Endothelial cell of hepatic sinusoid (primary cell): ENCODE measurements around the gene IGSF8.

Source experiments
- in situ Hi-C: cut with HindIII; loops from 2 replicates; pipeline ENCODE4 v1.10.0; 2017; ENCODE audit warnings: low sequenced_read_pairs

The IGSF8 gene

DNA sequence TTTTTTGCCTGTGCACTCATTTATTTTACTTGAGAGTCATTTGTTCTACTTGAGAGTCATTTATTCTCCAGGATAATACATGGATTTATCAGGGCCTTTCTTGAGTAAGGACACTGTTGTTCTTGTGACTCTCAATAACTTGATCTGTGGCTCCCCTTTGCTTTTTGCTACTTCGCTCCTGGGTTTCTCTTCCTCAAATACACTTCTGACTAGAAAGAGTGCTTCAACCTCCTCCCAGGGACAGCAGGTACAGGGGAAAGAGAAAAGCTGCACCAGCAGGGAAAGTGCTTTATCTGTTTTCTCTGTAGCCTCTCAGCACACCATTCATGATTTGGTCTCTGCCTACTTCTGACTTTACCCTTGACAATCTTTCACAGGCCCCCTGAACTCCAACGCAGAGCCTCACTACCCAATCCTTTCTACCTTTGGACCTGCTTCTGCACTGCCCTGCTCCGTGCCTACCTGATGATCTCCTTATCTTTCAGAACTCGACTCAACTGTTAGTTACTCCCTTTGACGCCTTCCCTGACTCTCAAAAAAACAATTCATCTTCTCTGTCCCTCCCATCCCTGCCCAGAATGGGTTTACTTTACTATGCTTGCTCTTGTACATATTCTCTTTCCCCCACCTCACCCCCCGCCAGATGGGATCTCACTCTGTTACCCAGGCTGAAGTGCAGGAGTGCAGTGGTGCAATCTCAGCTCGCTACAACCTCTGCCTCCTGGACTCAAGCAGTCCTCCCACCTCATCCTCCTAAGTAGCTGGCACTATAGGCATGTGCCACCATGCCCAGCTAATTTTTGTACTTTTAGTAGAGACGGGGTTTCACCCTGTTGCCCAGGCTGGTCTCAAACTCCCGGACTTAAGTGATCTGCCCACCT is 51.1 kb downstream of the IGSF8 start:
- in situ Hi-C loops, result no loop called here

- in situ Hi-C loops, result no loop called here
Measured at GRCh38 chr1:160046494-160047110, 51.8 kb downstream of the IGSF8 start.

GRCh38 chr1:160045653-160046052 is 52.8 kb downstream of the IGSF8 start:
- in situ Hi-C loops, result no loop called here

DNA sequence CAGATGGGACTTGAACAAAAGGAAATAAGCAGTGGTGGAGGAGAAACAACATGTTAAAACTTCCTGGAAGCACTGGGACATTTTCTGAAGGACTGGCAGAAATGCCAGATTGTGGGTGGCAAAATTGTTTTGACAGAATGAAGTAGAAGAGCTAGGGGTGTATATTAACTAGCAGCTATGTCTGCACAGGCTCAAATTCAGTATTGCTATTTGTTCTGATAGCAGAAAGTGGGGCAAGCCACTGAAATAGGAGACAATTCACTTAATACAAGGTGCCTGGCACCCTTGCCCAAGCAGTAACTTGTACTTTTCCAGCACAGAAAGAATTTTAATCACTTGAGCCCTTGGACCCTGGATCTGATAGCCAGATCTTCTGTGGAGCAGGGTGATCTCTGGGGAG is 54.9 kb downstream of the IGSF8 start:
- in situ Hi-C loops, result no loop called here
